Osteocyte (in vitro differentiated cells): ENCODE measurements around the gene EOMES. TPM values are rescaled to one million over a fixed set of nuclear protein-coding genes. Genes with fewer than 3 reads are reported as not detected.

ENCODE experiments used
- DNase-seq: peaks from one replicate; pipeline ENCODE4 v3.0.0; 2021; ENCODE audit warnings: mixed read lengths; ENCODE audit not compliant: unreplicated experiment; ENCODE audit errors: extremely low spot score
- H3K27ac Mint-ChIP-seq: one replicate; pipeline ENCODE4 v1.8.0; 2021; ENCODE audit warnings: mild to moderate bottlenecking, mixed read lengths; ENCODE audit not compliant: unreplicated experiment
- H3K27me3 Mint-ChIP-seq: one replicate; pipeline ENCODE4 v1.8.0; 2021; ENCODE audit warnings: mixed read lengths; ENCODE audit not compliant: unreplicated experiment
- H3K36me3 Mint-ChIP-seq: one replicate; pipeline ENCODE4 v1.8.0; 2021; ENCODE audit warnings: mixed read lengths; ENCODE audit not compliant: unreplicated experiment
- H3K4me1 Mint-ChIP-seq: one replicate; pipeline ENCODE4 v1.8.0; 2021; ENCODE audit warnings: mixed read lengths; ENCODE audit not compliant: unreplicated experiment
- H3K4me3 Mint-ChIP-seq: one replicate; pipeline ENCODE4 v1.8.0; 2021; ENCODE audit warnings: mild to moderate bottlenecking, moderate library complexity, mixed read lengths; ENCODE audit not compliant: unreplicated experiment
- H3K9me3 Mint-ChIP-seq: one replicate; pipeline ENCODE4 v1.8.0; 2021; ENCODE audit warnings: mixed read lengths; ENCODE audit not compliant: unreplicated experiment
- CTCF ChIP-seq: fragments of 200-600 bp; sonication (generic); IDR thresholded peaks from 2 replicates; pipeline ENCODE4 v1.5.0; 2021; ENCODE audit warnings: antibody characterized with exemption, mild to moderate bottlenecking, moderate library complexity
- total RNA-seq: library from RNA; stranded (reverse); gene quantifications from 2 replicates; pipeline ENCODE4 v1.2.1, GENCODE V29; 2021

The EOMES gene
- total RNA-seq, 1 donor from 2014 or later: not detected

GRCh38 chr3:27681249-27681748, 40.8 kb downstream of the EOMES start:
- H3K9me3 Mint-ChIP-seq: no peaks in the 10 kb centered on the region
- peaks cover 46% of the 10 kb centered on the region for H3K4me1 Mint-ChIP-seq
- H3K27me3 Mint-ChIP-seq: no peaks in the 10 kb centered on the region
- no peak for DNase-seq
- peak overlapping the region; percentile 54 for H3K4me3 Mint-ChIP-seq
- H3K36me3 Mint-ChIP-seq: no peaks in the 10 kb centered on the region
- H3K27ac Mint-ChIP-seq: peak overlapping the region; percentile 90
- TF ChIP-seq CTCF: peak; percentile 76

- Mint-ChIP-seq H3K4me1 (peaks cover 52% of the 10 kb centered on the region), H3K9me3 (no peaks in the 10 kb centered on the region), H3K27ac (peak overlapping the region; percentile 90), H3K4me3 (no peak overlapping the region), H3K27me3 (no peaks in the 10 kb centered on the region), H3K36me3 (no peaks in the 10 kb centered on the region)
- DNase-seq: no peak
- TF ChIP-seq CTCF: no peak
These were observed 41.4 kb downstream of the EOMES start for GRCh38 chr3:27680517-27681246.

- Mint-ChIP-seq H3K27me3 (no peaks in the 10 kb centered on the region), H3K27ac (peak overlapping the region; percentile 90), H3K36me3 (no peaks in the 10 kb centered on the region), H3K9me3 (no peaks in the 10 kb centered on the region), H3K4me3 (no peak overlapping the region), H3K4me1 (peaks cover 60% of the 10 kb centered on the region)
- no peak for TF ChIP-seq CTCF
- no peak for DNase-seq
These were observed 42.4 kb downstream of the EOMES start for GRCh38 chr3:27679691-27680090.

GRCh38 chr3:27678234-27678633, 43.9 kb downstream of the EOMES start:
- no peak overlapping the region for H3K4me3 Mint-ChIP-seq
- H3K36me3 Mint-ChIP-seq: no peaks in the 10 kb centered on the region
- H3K9me3 Mint-ChIP-seq: no peaks in the 10 kb centered on the region
- H3K4me1 Mint-ChIP-seq: peaks cover 65% of the 10 kb centered on the region
- H3K27me3 Mint-ChIP-seq: no peaks in the 10 kb centered on the region
- H3K27ac Mint-ChIP-seq: peak overlapping the region; percentile 93
- no peak for DNase-seq
- TF ChIP-seq CTCF: no peak

GRCh38 chr3:27677565-27677964, 44.6 kb downstream of the EOMES start:
- DNase-seq: no peak
- Mint-ChIP-seq H3K9me3 (no peaks in the 10 kb centered on the region), H3K27me3 (no peaks in the 10 kb centered on the region), H3K27ac (peak overlapping the region; percentile 93), H3K36me3 (no peaks in the 10 kb centered on the region), H3K4me3 (peak overlapping the region; percentile 12), H3K4me1 (peaks cover 65% of the 10 kb centered on the region)
- no peak for TF ChIP-seq CTCF
